CD1c-positive myeloid dendritic cell (primary cell): ENCODE results near the gene LPP.
A peak's percentile ranks its signal among the peaks of the same experiment; 100 is the strongest.

ENCODE experiments used
- DNase-seq: peaks from one replicate; pipeline ENCODE4 v3.0.0-alpha.2; 2016; ENCODE audit errors: extremely low spot score

Gene LPP

DNA sequence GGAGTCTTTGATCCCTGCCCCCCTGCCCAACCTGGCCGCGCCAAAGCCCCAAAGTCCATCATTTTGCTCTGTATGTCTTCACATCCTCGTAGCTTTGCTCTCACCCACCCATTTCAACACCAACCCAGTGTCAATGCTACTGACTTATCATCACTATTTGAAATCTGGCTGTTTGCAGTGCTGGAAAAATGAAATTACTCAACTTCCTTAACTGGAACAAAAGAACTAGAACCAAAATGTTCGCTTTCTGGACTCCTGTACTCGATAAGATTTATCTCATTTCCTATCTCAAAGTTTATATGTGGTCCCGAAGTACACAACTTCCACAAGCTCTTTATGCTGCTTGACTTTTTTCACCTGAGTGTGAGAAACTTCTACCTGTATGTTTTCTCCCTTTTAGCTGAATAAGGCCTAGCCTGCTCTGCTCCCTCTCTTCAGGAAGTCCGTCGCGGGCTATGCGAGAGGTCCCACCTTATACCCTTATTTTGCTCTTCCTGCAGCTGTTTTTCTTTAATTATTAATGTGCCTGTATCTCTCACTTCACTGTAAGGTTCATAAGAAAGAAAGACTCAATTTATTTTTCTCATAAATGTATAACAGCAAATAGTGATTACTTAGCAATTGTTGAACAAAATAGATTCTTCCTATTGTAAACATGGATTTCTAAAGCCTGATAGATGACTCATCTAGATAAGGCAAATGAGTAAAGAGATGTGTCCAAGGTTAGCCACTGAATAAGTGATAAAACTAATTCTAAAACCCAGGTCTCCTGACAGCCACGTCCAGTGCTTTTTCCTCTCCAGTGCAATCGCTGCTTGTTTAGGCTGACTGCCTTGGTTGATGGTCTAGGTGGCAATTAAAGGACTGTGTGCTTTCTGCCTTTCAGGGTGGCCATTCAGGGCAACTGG, 553.7 kb downstream of the LPP start:
- DNase-seq = peak; percentile 61

DNA sequence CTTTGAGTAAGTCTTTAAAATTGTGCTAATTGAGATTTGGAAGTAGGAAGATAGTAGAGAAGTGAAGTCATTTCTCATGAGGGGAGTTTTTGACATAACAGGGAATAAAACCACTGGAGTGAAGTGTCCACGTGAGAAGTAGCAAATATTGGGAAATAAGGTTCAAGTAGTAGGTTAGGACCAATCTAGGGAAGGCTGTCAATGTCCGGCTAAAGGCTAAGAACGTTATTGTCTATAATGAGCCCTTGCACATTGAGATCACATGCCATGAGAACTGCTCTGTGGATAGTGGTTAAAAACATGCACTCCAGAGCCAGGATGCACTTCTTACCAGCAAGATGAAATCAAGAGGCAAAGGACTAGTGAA, 557.9 kb downstream of the LPP start:
- DNase-seq = peak; percentile 35

DNA sequence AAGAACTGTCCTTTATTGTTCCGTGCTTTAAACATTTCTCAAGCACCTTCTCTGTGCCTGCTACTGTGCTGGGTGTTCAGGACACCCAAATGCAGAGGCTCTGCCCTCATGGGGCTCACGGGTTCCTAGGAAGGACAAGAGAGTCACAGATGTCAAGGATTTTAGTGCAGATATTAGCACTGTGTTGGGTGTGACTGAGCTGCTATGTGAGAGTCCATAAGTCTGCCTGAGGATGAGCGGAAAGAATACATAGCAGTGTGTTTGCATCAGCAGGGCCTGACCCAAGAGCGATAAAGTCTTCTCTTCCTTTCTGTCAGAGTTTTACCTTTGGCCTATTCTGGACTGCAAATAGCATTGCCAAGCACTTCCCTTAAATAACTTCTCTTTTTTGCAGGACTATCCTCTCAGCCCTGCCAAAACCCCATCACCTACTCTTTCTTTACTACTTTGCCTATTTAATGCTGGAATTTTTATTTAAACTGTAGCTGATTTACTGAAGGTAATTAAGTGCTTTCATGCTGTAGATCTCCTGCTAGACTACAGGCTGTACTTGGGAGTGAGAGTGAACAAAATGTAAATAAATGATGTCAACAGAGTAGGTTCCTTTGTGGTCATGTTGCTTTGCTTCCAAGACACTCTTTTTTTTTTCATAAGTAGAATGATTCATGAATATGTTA, 558.4 kb downstream of the LPP start:
- peak; percentile 78 for DNase-seq

DNA sequence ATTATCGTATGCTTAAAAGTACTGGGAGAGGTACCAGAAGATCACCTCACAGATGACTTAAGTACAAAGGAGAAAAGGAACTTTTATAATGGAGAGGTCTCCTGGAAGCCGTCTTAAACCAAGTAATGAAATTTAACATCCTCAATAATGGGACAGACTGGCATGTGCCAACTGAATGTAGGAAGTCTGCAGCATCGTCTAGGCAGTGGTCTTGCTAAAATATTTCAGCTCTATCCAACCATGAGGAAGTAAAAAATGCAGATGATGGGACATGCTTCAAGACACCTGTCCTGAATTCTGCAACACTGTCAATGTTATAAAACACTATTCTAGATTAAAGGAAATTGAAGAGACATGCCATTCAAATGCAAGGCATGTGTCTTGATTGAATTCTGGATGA, 559.0 kb downstream of the LPP start:
- peak; percentile 45 for DNase-seq

DNA sequence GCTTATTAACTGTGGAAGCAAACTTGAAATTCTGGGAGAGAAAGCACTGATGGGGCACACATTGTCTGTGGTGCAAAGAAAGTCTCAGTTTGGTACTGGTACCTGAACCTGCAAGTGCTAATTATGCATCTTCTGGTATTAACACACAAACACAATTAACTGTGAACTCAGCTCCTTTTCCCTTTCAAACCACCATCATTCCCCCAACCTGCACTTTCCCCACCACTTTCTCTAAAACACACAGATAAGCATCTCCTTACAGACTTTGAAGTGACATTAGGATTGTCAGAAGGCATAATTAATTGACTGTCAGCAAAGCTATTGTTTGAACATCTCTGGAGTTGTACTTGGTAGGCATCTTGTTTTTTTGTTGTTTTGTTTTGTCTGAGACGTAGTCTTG, 565.6 kb downstream of the LPP start:
- no peak for DNase-seq

DNA sequence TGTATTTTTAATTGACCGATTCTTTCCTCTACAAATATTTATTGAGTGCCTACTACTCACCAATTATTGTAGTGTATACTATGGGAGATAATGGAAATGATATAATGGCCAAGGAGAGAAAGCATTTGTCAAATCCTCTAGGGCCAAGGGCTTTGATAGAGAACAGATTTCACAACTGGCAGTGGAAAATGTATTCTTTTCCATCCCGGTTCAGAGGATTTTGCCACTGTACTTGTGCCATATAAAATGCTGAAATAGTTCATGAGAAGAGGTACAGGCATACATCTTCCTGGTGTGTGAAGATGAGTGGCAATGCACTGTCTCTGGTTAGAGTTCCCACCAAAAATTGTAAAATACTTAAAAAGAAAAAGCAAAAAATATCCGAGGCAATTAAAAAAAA, 566.3 kb downstream of the LPP start:
- no peak for DNase-seq

DNA sequence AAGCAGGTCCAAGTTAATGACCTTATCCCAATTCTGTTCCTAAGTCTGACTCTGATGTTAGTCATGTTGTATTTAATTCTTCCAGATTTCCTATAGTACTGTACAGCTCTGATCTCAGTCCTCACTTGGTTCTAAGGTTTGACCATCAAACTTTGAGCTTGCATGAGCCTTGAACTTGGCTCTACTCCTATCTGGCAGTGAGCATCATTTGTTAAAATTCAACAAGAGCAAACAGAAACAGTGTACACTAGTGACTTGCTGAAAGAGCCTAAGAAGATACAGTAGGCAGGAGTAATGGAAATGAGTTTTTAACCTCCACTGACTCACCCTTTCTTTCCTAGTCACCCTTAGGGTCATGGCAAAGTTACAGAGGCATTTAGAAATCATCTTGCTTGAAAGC, 566.7 kb downstream of the LPP start:
- no peak for DNase-seq

DNA sequence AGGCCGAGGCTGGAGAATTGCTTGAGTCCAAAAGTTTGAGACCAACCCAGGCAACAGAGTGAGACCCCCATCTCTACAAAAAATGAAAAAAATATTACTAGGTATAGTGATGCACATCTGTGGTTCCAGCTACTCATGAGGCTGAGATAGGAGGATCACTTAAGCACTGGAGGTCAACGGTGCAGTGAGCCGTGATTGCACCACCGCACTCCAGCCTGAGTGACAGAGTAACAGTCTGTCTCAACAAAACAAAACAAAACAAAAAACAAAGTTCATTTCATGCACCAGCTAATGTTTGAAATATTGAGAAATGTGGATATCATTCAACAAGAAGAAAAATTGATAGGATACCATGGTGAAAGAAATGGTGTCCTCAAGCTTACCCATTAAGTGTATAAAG, 567.4 kb downstream of the LPP start:
- DNase-seq = no peak

DNA sequence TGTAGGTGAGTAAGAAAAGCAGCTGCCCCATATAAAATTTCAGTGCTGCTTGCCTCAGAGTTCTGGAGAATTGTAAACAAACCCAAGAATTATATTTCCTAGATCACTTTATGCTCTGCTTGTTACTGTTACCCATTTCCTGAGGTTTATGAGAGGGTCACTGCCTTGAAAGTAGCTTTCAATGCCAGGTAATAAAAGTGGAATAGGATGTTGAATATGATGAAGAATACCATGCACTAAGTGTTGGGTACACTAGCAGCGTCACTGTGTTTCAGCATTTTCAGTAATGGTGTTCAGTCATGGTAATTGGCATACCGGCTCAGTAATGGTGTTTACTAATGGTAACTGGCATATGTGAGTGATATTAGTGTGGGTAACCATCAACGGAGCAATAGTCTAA, 568.0 kb downstream of the LPP start:
- DNase-seq = no peak

DNA sequence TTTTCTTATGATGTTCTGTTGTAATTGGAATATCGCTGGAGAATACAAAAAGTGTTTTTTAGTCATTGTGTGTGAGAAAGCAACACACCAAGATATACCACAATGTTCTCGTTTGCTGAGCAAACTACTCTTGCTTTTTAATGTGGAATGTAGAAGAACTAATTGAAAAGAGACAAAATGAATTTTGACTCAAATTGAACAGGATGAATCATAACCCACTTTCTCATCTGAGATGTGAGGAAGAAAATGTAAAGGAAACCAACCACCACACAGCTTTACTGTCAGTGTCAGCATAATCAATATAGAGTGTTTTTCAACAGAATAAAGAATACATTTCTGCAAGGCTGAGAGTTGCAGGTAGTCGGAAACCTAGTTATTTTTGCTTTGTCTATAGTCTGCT, 569.0 kb downstream of the LPP start:
- DNase-seq = no peak

DNA sequence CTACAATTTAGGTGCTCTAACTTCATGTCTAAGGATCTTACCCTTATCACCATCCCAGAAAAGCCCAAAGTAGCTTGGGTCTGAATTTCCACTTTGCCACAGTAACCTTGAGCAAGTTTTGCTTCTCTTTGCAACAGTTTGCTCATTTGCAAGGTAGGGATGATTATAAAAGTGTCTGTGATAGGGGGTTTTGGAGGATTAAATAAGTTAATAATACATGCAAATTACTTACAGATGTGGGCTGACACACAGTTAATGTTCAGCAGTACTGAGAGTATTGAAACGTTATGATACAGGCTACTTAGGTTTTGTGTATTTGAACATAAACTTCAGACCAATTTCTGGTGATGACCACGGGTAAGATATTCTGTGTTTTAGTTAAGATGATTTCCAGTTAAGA, 573.1 kb downstream of the LPP start:
- DNase-seq = no peak

DNA sequence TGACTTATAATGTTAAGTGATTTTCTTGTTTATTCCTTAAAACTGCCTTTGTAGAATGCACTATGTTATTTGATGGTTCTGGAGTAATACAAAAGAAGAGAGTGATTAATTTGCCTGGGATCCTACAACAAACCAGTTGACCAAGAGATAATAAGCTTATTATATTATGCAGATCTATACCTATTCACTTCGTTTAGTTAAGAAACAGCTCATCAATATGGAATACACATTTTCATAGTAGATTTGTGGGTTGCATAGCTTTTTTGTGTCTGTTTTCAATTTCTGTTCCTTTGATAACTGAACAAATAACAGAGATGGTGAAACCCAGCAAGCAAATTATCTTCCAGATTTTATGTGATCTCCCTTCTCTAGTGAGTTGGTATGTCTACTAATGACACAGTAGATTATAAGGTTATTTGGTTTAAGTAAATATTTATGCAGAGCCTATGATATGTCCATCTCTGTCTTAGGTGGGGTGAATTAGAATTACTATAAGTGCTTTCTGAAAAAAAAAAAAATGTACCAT, 574.5 kb downstream of the LPP start:
- no peak for DNase-seq

DNA sequence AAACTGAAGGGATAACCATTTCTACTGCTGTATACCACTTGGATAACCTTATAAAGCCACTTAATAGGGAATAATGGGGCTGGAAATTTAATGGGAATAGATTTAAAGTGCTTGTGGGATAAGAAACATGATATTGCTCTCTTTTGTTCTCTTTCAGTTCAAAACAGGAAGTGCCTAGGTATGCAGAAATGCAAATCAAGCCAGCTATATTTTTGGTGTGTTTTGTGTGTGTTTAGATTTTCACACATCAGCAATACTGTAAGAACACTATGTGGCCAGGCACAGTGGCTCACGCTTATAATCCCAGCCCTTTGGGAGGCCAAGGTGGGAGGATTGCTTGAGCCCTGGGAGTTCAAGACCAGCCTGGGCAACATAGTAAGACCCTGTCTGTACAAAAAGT, 575.5 kb downstream of the LPP start:
- peak; percentile 10 for DNase-seq

DNA sequence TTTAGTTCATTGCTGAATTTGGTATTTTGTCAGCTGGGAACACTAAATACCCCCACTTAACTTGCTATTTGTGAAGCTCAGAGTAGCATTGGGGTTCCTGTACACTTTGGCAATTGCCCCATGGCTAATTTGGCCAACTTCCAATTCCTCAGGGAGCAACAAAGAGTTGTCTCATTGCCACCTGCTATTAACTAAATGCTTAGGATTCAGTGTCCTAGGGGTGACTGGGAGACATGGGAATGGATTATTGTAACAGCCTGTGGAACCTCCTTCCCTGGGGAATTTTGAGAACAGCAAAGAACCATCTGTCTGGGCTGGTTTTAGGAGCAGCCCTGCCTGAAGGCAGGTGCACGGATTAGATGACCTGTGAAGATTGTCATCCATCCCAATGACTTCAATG, 580.4 kb downstream of the LPP start:
- no peak for DNase-seq

DNA sequence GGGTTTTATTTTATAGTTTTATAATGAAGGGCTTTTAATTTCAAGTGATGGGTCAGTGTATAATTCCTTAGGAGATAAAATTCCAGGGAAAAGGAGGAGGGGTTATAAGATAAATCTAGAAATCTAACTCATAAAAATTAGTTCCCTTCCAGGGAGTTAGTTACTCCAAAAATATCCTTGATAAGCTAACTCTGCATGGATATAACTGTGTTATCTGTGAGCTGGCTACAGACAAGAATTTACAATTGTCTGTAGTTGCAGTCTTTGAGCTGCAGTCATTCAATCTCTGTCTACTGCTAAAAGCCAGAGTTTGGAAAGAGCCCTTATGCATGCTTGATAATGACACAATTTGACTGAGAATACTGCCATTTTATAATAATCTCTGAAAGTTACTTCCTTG, 585.6 kb downstream of the LPP start:
- DNase-seq = no peak

DNA sequence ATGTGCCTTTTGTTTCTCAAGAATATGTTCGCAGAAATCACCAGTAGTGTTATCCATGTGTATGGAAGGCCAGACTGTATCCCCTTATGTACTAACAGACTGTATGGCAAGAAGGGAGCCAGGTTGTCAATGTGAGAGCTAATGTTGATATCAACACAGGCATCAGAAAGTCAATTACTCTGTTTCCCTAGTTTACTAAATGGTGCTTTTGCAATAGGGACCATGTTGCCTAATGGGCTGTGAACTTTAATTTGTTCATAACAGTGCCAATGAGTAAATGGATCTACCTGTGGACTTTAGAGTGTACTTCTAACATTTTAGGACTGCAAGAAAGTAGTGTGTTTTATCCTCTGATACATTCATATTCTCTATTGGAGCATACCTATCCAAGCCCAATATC, 586.1 kb downstream of the LPP start:
- no peak for DNase-seq

DNA sequence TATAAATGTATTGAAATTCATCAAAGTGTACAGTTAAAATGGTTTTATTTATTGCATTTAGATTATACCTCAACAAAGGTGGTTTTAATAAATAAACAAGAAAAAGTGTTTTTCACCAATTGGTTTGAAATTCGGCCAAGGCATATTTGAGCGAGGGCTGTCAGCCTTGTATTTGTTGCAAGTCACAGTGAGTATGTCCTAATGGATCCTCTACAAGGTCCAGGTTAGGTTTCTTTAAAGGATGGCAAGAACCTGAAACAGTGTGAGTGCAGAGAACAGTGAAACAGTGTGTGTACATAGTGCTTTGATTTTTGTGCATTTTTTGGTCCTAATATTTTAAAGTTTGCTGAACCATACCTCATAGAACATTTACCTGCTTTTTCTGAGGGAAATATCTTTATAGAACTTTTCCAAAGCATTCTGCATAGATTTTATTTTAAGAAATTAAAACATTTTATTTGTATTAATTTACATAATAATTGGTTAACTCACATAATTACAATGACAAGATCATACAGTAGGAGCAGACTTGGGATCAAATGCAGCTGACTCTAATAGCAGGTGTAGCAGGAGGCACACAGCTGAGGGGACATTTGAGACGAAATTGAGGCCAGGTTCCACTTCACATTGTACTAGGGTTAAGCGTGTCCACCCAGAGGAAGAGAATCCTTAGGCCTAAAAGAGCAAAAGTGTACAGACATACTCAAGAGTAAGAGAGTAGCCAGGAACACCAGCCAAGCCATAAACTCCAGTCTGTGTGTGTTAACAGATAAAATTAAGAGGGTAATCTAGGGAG, 589.0 kb downstream of the LPP start:
- DNase-seq = no peak

DNA sequence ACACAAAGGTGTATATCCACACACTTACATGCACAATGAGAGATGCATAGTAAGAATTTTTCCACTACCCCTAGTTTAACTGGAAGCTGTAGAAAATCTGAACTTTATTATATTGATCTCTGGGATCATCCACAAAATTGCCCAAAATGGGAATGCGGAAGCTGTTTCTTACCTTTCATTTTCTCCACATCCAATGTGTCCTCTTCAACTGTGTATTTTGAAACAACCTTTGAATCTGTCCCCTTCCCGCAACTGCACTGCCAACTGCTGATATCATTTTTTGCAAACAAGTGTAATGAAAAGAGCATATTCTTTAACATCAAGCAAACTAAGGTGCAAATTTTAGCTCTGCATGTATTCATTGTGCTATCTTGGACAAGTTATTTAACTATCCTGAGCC, 590.2 kb downstream of the LPP start:
- no peak for DNase-seq

DNA sequence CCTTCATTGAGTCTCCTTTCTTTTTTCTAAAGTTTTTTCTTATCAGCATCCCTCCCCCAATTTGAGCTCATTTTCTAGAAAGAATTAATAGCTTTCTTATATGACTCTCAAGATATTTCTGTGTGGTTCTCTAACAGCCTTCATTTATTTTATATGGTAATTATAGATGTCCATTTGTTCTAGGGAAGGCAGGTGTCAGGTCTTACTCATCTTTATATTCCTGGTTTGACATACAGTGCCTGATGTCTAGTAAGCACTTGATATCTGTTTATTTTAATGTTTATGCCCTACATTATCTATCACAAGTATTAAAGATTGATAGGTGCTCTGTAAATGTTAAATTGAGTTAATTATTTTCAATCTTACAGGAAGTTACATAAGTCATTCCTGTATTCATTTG, 591.1 kb downstream of the LPP start:
- DNase-seq = no peak

DNA sequence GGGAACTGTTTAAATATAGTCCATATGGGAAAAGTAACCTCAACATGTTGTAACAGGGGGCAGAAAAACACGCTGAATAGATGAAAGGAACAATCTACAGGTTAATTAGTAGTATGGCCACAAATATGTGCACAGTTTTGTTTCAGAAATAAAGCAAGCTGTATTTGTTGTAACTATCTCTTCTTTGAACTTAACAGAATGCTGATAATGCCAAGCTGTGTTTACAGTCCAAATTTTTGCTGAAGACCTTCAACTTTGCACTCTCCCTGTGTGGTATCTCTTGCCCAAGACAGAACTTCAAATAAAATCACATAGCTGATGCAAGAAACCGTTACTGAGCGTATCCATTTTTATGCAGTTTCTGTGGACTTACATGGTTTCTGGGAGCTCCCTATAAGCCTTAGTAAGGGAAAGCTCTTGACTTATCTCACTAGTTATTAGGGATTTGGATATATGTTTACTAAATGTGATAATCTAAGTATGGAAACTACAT, 592.4 kb downstream of the LPP start:
- DNase-seq = no peak

DNA sequence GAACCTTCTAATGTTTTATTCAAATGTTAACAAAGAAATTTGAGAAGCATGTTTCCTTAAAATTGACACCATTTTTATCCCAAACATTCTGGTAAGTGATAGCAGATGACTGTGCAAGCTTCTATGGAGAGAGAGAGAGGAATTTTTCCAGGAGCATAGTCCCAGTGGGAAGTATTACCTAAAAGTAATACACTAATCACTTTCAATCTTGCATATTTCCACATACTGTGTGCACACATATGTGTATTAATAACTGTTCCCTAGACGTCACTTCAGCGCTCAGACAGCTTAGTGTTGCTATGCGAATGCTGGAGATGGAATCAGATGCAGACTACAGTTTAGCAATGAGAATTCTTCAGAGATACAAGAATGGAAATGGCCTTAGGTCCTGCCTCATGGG, 593.5 kb downstream of the LPP start:
- DNase-seq = no peak

DNA sequence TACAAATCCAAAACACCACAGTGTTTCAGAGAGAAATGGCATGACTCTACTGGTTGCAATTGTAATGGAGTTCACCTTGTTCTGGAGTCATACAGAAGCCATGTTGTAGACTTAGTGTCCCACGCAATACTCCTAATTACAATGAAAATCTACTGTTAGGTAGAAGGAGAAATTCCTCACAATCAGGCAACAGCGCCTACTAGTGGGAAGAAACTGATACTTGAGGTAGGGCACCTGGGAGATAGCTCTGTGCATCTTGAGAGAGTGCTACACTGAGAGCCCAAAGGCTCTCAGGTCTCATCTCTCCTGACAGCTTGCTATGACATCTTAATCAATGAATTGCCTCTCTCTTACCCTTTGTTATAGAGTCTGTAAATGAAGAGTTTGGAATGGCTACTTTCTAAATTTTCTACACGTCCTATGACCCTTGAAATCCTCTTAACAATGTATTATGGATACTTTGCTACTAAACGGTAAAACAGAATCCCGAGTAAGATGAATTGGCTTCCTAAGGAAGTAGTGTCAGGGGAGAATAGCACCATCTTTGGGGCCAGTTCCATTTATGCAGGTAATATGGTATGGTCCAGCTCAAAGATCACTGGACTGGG, 595.2 kb downstream of the LPP start:
- DNase-seq = peak; percentile 54
